ENCODE data around the gene FILIP1.

FILIP1 gene

GRCh38 chr6:75493400-75494064 is at the start of gene FILIP1:
FILIP1 (minus strand) TSS chr6:75493800; CDS start chr6:75414972, 78,828 bp downstream.
- peak within 1 kb of the TSS in 4 of 5 donors; percentile 43 to 71 (median 54) for H3K9ac ChIP-seq (ENCODE audit: low read length in 5 of 5)
- H3K4me1 ChIP-seq (ENCODE audit: control insufficient read depth in 5 of 5, insufficient read depth in 5 of 5, low read length in 5 of 5) = peaks cover 5 to 44% (median 7%) of the 10 kb centered on the region in 5 donors
- peak within 1 kb of the TSS; percentile 49 to 78 (median 64) for H3K4me3 ChIP-seq (ENCODE audit: low read depth in 1 of 5, low read length in 5 of 5)
- H3K9me3 ChIP-seq (ENCODE audit: control insufficient read depth in 5 of 5, low read length in 5 of 5) = no peaks in the 10 kb centered on the region
- H3K36me3 ChIP-seq (ENCODE audit: control insufficient read depth in 5 of 5, insufficient read depth in 5 of 5, low read length in 5 of 5) = no peaks in the 10 kb centered on the region
- H3K27me3 ChIP-seq (ENCODE audit: control insufficient read depth in 5 of 5, insufficient read depth in 4 of 5, low read length in 5 of 5) = peaks cover 0 to 10% (median 3%) of the 10 kb centered on the region in 5 donors
- peak within 1 kb of the TSS; percentile 85 for H3K27ac ChIP-seq (ENCODE audit: low read depth, low read length)

- Histone ChIP-seq H3K4me3 (ENCODE audit: low read depth in 1 of 5, low read length in 5 of 5) (no peak overlapping the region), H3K27ac (ENCODE audit: low read depth, low read length) (no peak overlapping the region), H3K27me3 (ENCODE audit: control insufficient read depth in 5 of 5, insufficient read depth in 4 of 5, low read length in 5 of 5) (no peaks in the 10 kb centered on the region), H3K4me1 (ENCODE audit: control insufficient read depth in 5 of 5, insufficient read depth in 5 of 5, low read length in 5 of 5) (peaks cover 0 to 3% (median 0%) of the 10 kb centered on the region in 5 donors), H3K9ac (ENCODE audit: low read length in 5 of 5) (no peak overlapping the region), H3K36me3 (ENCODE audit: control insufficient read depth in 5 of 5, insufficient read depth in 5 of 5, low read length in 5 of 5) (no peaks in the 10 kb centered on the region), H3K9me3 (ENCODE audit: control insufficient read depth in 5 of 5, low read length in 5 of 5) (no peaks in the 10 kb centered on the region)
Observed at GRCh38 chr6:75543311-75543710, 49.7 kb upstream of the FILIP1 start.

- H3K4me3 ChIP-seq (ENCODE audit: low read depth in 1 of 5, low read length in 5 of 5) = no peak overlapping the region
- H3K27ac ChIP-seq (ENCODE audit: low read depth, low read length) = no peak overlapping the region
- H3K36me3 ChIP-seq (ENCODE audit: control insufficient read depth in 5 of 5, insufficient read depth in 5 of 5, low read length in 5 of 5) = no peaks in the 10 kb centered on the region
- no peaks in the 10 kb centered on the region for H3K27me3 ChIP-seq (ENCODE audit: control insufficient read depth in 5 of 5, insufficient read depth in 4 of 5, low read length in 5 of 5)
- H3K9ac ChIP-seq (ENCODE audit: low read length in 5 of 5) = no peak overlapping the region
- H3K4me1 ChIP-seq (ENCODE audit: control insufficient read depth in 5 of 5, insufficient read depth in 5 of 5, low read length in 5 of 5) = no peaks in the 10 kb centered on the region
- H3K9me3 ChIP-seq (ENCODE audit: control insufficient read depth in 5 of 5, low read length in 5 of 5) = no peaks in the 10 kb centered on the region
Observed at GRCh38 chr6:75539136-75539535, 45.5 kb upstream of the FILIP1 start.

GRCh38 chr6:75532521-75532920 is 38.9 kb upstream of the FILIP1 start:
- Histone ChIP-seq H3K9me3 (ENCODE audit: control insufficient read depth in 5 of 5, low read length in 5 of 5) (no peaks in the 10 kb centered on the region), H3K4me1 (ENCODE audit: control insufficient read depth in 5 of 5, insufficient read depth in 5 of 5, low read length in 5 of 5) (peaks cover 0 to 14% (median 7%) of the 10 kb centered on the region in 5 donors), H3K27me3 (ENCODE audit: control insufficient read depth in 5 of 5, insufficient read depth in 4 of 5, low read length in 5 of 5) (no peaks in the 10 kb centered on the region), H3K4me3 (ENCODE audit: low read depth in 1 of 5, low read length in 5 of 5) (no peak overlapping the region), H3K9ac (ENCODE audit: low read length in 5 of 5) (no peak overlapping the region), H3K27ac (ENCODE audit: low read depth, low read length) (no peak overlapping the region), H3K36me3 (ENCODE audit: control insufficient read depth in 5 of 5, insufficient read depth in 5 of 5, low read length in 5 of 5) (no peaks in the 10 kb centered on the region)

GRCh38 chr6:75531174-75531573 is 37.6 kb upstream of the FILIP1 start:
- Histone ChIP-seq H3K9ac (ENCODE audit: low read length in 5 of 5) (no peak overlapping the region), H3K27me3 (ENCODE audit: control insufficient read depth in 5 of 5, insufficient read depth in 4 of 5, low read length in 5 of 5) (no peaks in the 10 kb centered on the region), H3K27ac (ENCODE audit: low read depth, low read length) (no peak overlapping the region), H3K4me1 (ENCODE audit: control insufficient read depth in 5 of 5, insufficient read depth in 5 of 5, low read length in 5 of 5) (peaks cover 0 to 14% (median 7%) of the 10 kb centered on the region in 5 donors), H3K36me3 (ENCODE audit: control insufficient read depth in 5 of 5, insufficient read depth in 5 of 5, low read length in 5 of 5) (no peaks in the 10 kb centered on the region), H3K9me3 (ENCODE audit: control insufficient read depth in 5 of 5, low read length in 5 of 5) (no peaks in the 10 kb centered on the region), H3K4me3 (ENCODE audit: low read depth in 1 of 5, low read length in 5 of 5) (no peak overlapping the region)

- Histone ChIP-seq H3K4me3 (ENCODE audit: low read depth in 1 of 5, low read length in 5 of 5) (no peak overlapping the region), H3K27ac (ENCODE audit: low read depth, low read length) (no peak overlapping the region), H3K9me3 (ENCODE audit: control insufficient read depth in 5 of 5, low read length in 5 of 5) (no peaks in the 10 kb centered on the region), H3K9ac (ENCODE audit: low read length in 5 of 5) (no peak overlapping the region), H3K4me1 (ENCODE audit: control insufficient read depth in 5 of 5, insufficient read depth in 5 of 5, low read length in 5 of 5) (peaks cover 0 to 14% (median 7%) of the 10 kb centered on the region in 5 donors), H3K36me3 (ENCODE audit: control insufficient read depth in 5 of 5, insufficient read depth in 5 of 5, low read length in 5 of 5) (no peaks in the 10 kb centered on the region), H3K27me3 (ENCODE audit: control insufficient read depth in 5 of 5, insufficient read depth in 4 of 5, low read length in 5 of 5) (no peaks in the 10 kb centered on the region)
Observed at GRCh38 chr6:75530696-75531095, 37.1 kb upstream of the FILIP1 start.

- Histone ChIP-seq H3K4me1 (ENCODE audit: control insufficient read depth in 5 of 5, insufficient read depth in 5 of 5, low read length in 5 of 5) (peaks cover 0 to 14% (median 9%) of the 10 kb centered on the region in 5 donors), H3K27me3 (ENCODE audit: control insufficient read depth in 5 of 5, insufficient read depth in 4 of 5, low read length in 5 of 5) (no peaks in the 10 kb centered on the region), H3K4me3 (ENCODE audit: low read depth in 1 of 5, low read length in 5 of 5) (no peak overlapping the region), H3K36me3 (ENCODE audit: control insufficient read depth in 5 of 5, insufficient read depth in 5 of 5, low read length in 5 of 5) (no peaks in the 10 kb centered on the region), H3K9ac (ENCODE audit: low read length in 5 of 5) (no peak overlapping the region), H3K27ac (ENCODE audit: low read depth, low read length) (peak overlapping the region; percentile 66), H3K9me3 (ENCODE audit: control insufficient read depth in 5 of 5, low read length in 5 of 5) (no peaks in the 10 kb centered on the region)
Observed at GRCh38 chr6:75528423-75528822, 34.8 kb upstream of the FILIP1 start.

GRCh38 chr6:75526502-75527127 is 33.0 kb upstream of the FILIP1 start:
- Histone ChIP-seq H3K36me3 (ENCODE audit: control insufficient read depth in 5 of 5, insufficient read depth in 5 of 5, low read length in 5 of 5) (no peaks in the 10 kb centered on the region), H3K4me3 (ENCODE audit: low read depth in 1 of 5, low read length in 5 of 5) (no peak overlapping the region), H3K27ac (ENCODE audit: low read depth, low read length) (no peak overlapping the region), H3K9me3 (ENCODE audit: control insufficient read depth in 5 of 5, low read length in 5 of 5) (no peaks in the 10 kb centered on the region), H3K9ac (ENCODE audit: low read length in 5 of 5) (no peak overlapping the region), H3K27me3 (ENCODE audit: control insufficient read depth in 5 of 5, insufficient read depth in 4 of 5, low read length in 5 of 5) (no peaks in the 10 kb centered on the region), H3K4me1 (ENCODE audit: control insufficient read depth in 5 of 5, insufficient read depth in 5 of 5, low read length in 5 of 5) (peaks cover 0 to 14% (median 9%) of the 10 kb centered on the region in 5 donors)

- Histone ChIP-seq H3K9ac (ENCODE audit: low read length in 5 of 5) (no peak overlapping the region), H3K36me3 (ENCODE audit: control insufficient read depth in 5 of 5, insufficient read depth in 5 of 5, low read length in 5 of 5) (no peaks in the 10 kb centered on the region), H3K27ac (ENCODE audit: low read depth, low read length) (no peak overlapping the region), H3K9me3 (ENCODE audit: control insufficient read depth in 5 of 5, low read length in 5 of 5) (no peaks in the 10 kb centered on the region), H3K4me3 (ENCODE audit: low read depth in 1 of 5, low read length in 5 of 5) (no peak overlapping the region), H3K4me1 (ENCODE audit: control insufficient read depth in 5 of 5, insufficient read depth in 5 of 5, low read length in 5 of 5) (peaks cover 0 to 14% (median 9%) of the 10 kb centered on the region in 5 donors), H3K27me3 (ENCODE audit: control insufficient read depth in 5 of 5, insufficient read depth in 4 of 5, low read length in 5 of 5) (no peaks in the 10 kb centered on the region)
Observed at GRCh38 chr6:75525682-75526081, 32.1 kb upstream of the FILIP1 start.

- H3K27ac ChIP-seq (ENCODE audit: low read depth, low read length) = no peak overlapping the region
- no peak overlapping the region for H3K9ac ChIP-seq (ENCODE audit: low read length in 5 of 5)
- H3K4me1 ChIP-seq (ENCODE audit: control insufficient read depth in 5 of 5, insufficient read depth in 5 of 5, low read length in 5 of 5) = peaks cover 0 to 14% (median 9%) of the 10 kb centered on the region in 5 donors
- no peaks in the 10 kb centered on the region for H3K27me3 ChIP-seq (ENCODE audit: control insufficient read depth in 5 of 5, insufficient read depth in 4 of 5, low read length in 5 of 5)
- H3K9me3 ChIP-seq (ENCODE audit: control insufficient read depth in 5 of 5, low read length in 5 of 5) = no peaks in the 10 kb centered on the region
- H3K36me3 ChIP-seq (ENCODE audit: control insufficient read depth in 5 of 5, insufficient read depth in 5 of 5, low read length in 5 of 5) = no peaks in the 10 kb centered on the region
- peak overlapping the region in 2 of 5 donors; percentile 7 to 18 for H3K4me3 ChIP-seq (ENCODE audit: low read depth in 1 of 5, low read length in 5 of 5)
Observed at GRCh38 chr6:75524322-75524972, 30.8 kb upstream of the FILIP1 start.

Data from subcutaneous abdominal adipose tissue (tissue), 5 donors.